ENCODE measurements around the gene DDT.
"Not testable (repeated sequence)": the region's sequence is repeated elsewhere in the genome, so short reads cannot be mapped to it uniquely, and the experiment has no call there.

The DDT gene

DNA sequence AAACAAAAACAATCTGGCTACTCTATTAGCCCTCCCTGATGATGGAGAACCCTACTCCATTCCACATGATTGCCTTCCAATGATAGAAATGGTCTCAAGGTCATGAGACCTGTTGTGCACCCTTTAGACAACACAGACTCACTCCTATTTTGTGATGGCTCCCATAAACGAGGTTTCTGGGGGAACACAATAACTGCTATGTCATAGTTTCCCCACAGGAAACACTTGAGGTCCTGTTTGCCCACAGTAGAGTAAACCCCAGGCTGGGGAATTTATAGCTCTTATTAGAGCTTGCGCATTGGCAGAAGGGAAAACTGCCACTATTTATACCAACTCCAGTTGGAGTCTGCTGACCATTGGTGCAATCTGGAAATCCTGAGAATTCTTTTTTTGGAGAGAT lies 51.3 kb downstream of the DDT start:
- Histone ChIP-seq H3K79me2 (ENCODE audit: insufficient read depth, low read length) (no peaks in the 10 kb centered on the region), H3K4me2 (ENCODE audit: low read length) (no peak overlapping the region)
- TF ChIP-seq, protein P1, sequence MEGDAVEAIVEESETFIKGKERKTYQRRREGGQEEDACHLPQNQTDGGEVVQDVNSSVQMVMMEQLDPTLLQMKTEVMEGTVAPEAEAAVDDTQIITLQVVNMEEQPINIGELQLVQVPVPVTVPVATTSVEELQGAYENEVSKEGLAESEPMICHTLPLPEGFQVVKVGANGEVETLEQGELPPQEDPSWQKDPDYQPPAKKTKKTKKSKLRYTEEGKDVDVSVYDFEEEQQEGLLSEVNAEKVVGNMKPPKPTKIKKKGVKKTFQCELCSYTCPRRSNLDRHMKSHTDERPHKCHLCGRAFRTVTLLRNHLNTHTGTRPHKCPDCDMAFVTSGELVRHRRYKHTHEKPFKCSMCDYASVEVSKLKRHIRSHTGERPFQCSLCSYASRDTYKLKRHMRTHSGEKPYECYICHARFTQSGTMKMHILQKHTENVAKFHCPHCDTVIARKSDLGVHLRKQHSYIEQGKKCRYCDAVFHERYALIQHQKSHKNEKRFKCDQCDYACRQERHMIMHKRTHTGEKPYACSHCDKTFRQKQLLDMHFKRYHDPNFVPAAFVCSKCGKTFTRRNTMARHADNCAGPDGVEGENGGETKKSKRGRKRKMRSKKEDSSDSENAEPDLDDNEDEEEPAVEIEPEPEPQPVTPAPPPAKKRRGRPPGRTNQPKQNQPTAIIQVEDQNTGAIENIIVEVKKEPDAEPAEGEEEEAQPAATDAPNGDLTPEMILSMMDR (IDR thresholded peaks at IDR 0.05; ENCODE audit: low read length): no peak
- no peak for TF ChIP-seq EZH2 (IDR thresholded peaks at IDR 0.05; ENCODE audit: borderline replicate concordance, low read length)

DNA sequence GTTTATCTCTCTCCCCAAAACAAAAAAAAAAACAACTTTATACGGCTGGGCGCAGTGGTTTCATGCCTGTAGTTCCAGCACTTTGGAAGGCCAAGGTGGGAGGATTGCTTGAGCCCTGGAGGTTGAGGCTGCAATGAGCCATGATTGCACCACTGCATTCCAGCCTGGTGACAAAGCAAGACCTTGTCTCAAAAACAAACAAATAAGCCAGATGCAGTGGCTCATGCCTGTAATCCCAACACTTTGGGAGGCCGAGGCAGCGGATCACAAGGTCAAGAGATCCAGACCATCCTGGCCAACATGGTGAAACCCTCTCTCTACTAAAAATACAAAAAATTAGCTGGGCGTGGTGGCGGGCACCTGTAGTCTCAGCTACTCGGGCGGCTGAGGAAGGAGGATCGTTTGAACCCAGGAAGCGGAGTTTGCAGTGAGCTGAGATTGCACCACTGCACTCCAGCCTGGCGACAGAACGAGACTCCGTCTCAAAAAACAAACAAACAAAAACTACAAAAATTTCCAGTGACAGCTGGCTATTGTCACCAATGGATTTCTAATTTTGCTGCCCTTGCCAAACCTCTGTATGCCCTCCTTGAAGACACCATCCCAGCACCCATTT lies 52.5 kb downstream of the DDT start:
- H3K9ac ChIP-seq (ENCODE audit: low read length); H3K4me3 ChIP-seq (ENCODE audit: low read depth, low read length, poor library complexity, severe bottlenecking); H3K27ac ChIP-seq (ENCODE audit: low read depth, low read length, poor library complexity, severe bottlenecking); H3K4me1 ChIP-seq (ENCODE audit: insufficient read depth, low read length, severe bottlenecking); H3K27me3 ChIP-seq (ENCODE audit: insufficient read depth, low read length); H3K9me2 ChIP-seq (ENCODE audit: low read depth, low read length); H4K20me1 ChIP-seq (ENCODE audit: insufficient read depth, low read length); H3K4me2 ChIP-seq (ENCODE audit: low read length); H3K79me2 ChIP-seq (ENCODE audit: insufficient read depth, low read length); H3F3A ChIP-seq (ENCODE audit: insufficient read depth, low read length); H2AFZ ChIP-seq (ENCODE audit: low read length): not testable (repeated sequence)
- peaks cover 75% of the 10 kb centered on the region for H3K36me3 ChIP-seq (ENCODE audit: insufficient read depth, low read length)
- peaks cover 11% of the 10 kb centered on the region for H3K9me3 ChIP-seq (ENCODE audit: low read length)

More for the DNA sequence above, 51.3 kb downstream of the DDT start:
- peaks cover 83% of the 10 kb centered on the region for H3K36me3 ChIP-seq (ENCODE audit: insufficient read depth, low read length)
- no peak overlapping the region for H3K4me3 ChIP-seq (ENCODE audit: low read depth, low read length, poor library complexity, severe bottlenecking)
- H3K9me2 ChIP-seq (ENCODE audit: low read depth, low read length): no peaks in the 10 kb centered on the region
- no peaks in the 10 kb centered on the region for H3K27me3 ChIP-seq (ENCODE audit: insufficient read depth, low read length)
- no peaks in the 10 kb centered on the region for H4K20me1 ChIP-seq (ENCODE audit: insufficient read depth, low read length)
- no peak overlapping the region for H3K27ac ChIP-seq (ENCODE audit: low read depth, low read length, poor library complexity, severe bottlenecking)
- H3K9me3 ChIP-seq (ENCODE audit: low read length): peaks cover 13% of the 10 kb centered on the region
- H3K4me1 ChIP-seq (ENCODE audit: insufficient read depth, low read length, severe bottlenecking): no peaks in the 10 kb centered on the region
- no peak overlapping the region for H3K9ac ChIP-seq (ENCODE audit: low read length)
- no peak overlapping the region for H2AFZ ChIP-seq (ENCODE audit: low read length)
- H3F3A ChIP-seq (ENCODE audit: insufficient read depth, low read length): no peaks in the 10 kb centered on the region

Measured in OCI-LY1 (cell line).